NB4 (cell line): Measurements from ENCODE around the gene ACTRT2.

Experiments used
- MAX ChIP-seq: IDR thresholded peaks from 2 replicates; pipeline ENCODE4 v1.6.1; 2011; ENCODE audit warnings: low read depth, low read length
- MYC ChIP-seq: IDR thresholded peaks from 2 replicates; pipeline ENCODE4 v1.6.1; 2011; ENCODE audit warnings: low read depth, low read length
- POLR2A ChIP-seq: IDR thresholded peaks from 2 replicates; pipeline ENCODE4 v1.6.1; 2011; ENCODE audit warnings: mild to moderate bottlenecking; ENCODE audit not compliant: insufficient read length; ENCODE audit errors: extremely low read depth
- TF ChIP-seq, protein P1 (sequence below): IDR thresholded peaks from one replicate; pipeline ENCODE4 v1.5.1; 2012; ENCODE audit warnings: low read depth, low read length

GRCh38 chr1:3062616-3063378 is 41.5 kb downstream of the ACTRT2 start:
- TF ChIP-seq, protein P1, sequence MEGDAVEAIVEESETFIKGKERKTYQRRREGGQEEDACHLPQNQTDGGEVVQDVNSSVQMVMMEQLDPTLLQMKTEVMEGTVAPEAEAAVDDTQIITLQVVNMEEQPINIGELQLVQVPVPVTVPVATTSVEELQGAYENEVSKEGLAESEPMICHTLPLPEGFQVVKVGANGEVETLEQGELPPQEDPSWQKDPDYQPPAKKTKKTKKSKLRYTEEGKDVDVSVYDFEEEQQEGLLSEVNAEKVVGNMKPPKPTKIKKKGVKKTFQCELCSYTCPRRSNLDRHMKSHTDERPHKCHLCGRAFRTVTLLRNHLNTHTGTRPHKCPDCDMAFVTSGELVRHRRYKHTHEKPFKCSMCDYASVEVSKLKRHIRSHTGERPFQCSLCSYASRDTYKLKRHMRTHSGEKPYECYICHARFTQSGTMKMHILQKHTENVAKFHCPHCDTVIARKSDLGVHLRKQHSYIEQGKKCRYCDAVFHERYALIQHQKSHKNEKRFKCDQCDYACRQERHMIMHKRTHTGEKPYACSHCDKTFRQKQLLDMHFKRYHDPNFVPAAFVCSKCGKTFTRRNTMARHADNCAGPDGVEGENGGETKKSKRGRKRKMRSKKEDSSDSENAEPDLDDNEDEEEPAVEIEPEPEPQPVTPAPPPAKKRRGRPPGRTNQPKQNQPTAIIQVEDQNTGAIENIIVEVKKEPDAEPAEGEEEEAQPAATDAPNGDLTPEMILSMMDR = no peak
- TF ChIP-seq MAX = no peak
- TF ChIP-seq POLR2A = no peak
- TF ChIP-seq MYC = no peak
